Tibial nerve (tissue), 4 donors: ENCODE results near the gene RAB1B.
A peak's percentile ranks its signal among the peaks of the same experiment; 100 is the strongest.

Source experiments
- EP300 ChIP-seq, 2 donors: sonication (generic); formaldehyde crosslinking; IDR thresholded peaks; one replicate each; pipeline ENCODE4 v1.6.1; 2017; ENCODE audit warnings: antibody characterized with exemption in 2 of 2, mild to moderate bottlenecking in 1 of 2
- POLR2A ChIP-seq, 2 donors: fragments of 450-650 bp; IDR thresholded peaks; one replicate each; pipeline ENCODE4 v1.6.1; 2017; ENCODE audit warnings: antibody characterized with exemption in 2 of 2, mild to moderate bottlenecking in 2 of 2, moderate library complexity in 2 of 2
- TF ChIP-seq, protein P1 (sequence below), 5 experiments: fragments of 200-600 bp in 3 of 5; fragments of 450-650 bp in 2 of 5; sonication (generic) in 3 of 5; IDR thresholded peaks; one replicate each; pipeline ENCODE4 v1.5.1; 2016 to 2019; ENCODE audit warnings: antibody characterized with exemption in 5 of 5, mild to moderate bottlenecking in 3 of 5, moderate library complexity in 2 of 5

DNA sequence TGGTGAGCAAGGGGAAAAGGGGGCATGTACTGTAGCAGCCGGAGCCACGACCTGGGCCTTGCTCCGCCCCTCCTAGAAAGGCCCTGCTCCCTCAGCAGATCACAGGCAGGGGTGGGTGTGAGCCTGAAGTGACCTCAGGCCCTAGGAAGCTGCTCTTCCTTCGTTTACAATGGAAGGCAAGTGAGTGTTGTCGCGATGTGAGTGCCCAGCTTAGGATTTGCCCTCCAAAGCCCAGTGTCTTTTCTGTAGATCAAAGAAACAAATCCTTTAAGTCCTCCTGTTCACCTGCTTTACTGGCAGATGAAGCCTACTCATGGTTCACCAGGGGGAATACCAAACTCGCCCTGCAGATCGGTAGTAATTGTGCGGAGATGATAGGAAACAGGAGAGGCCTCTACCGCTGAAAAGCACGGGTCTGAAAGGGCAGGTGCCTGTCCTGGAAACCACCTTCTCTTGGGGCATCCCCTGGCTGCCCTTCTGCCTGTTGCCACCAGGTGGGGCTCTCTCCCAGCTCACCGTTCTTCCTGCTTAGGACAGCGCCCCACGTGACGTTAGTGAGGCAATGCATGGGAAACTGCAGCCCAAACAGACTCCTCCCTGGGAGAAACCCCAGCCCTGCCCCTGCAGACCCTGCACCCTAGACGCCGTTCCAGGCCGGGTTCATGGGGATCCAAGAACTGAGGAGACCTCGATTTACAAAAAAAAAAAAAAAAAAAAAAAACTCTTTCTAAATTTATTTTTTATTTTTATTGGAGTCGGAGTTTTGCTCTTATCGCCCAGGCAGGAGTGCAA is 45.9 kb upstream of the RAB1B start:
- TF ChIP-seq POLR2A (IDR thresholded peaks at IDR 0.05) (no peak), EP300 (IDR thresholded peaks at IDR 0.05) (peak in 1 of 2 donors; percentile 71)
- TF ChIP-seq, protein P1, sequence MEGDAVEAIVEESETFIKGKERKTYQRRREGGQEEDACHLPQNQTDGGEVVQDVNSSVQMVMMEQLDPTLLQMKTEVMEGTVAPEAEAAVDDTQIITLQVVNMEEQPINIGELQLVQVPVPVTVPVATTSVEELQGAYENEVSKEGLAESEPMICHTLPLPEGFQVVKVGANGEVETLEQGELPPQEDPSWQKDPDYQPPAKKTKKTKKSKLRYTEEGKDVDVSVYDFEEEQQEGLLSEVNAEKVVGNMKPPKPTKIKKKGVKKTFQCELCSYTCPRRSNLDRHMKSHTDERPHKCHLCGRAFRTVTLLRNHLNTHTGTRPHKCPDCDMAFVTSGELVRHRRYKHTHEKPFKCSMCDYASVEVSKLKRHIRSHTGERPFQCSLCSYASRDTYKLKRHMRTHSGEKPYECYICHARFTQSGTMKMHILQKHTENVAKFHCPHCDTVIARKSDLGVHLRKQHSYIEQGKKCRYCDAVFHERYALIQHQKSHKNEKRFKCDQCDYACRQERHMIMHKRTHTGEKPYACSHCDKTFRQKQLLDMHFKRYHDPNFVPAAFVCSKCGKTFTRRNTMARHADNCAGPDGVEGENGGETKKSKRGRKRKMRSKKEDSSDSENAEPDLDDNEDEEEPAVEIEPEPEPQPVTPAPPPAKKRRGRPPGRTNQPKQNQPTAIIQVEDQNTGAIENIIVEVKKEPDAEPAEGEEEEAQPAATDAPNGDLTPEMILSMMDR (IDR thresholded peaks at IDR 0.05), result peak; percentile 99 to 100 (median 99)
